Measurements from ENCODE around the gene MORN1.

MORN1 gene

GRCh38 chr1:2425892-2426291, 34.5 kb upstream of the MORN1 start:
- DNase-seq (ENCODE audit: low read depth): no peak

GRCh38 chr1:2422523-2422922, 31.2 kb upstream of the MORN1 start:
- H3K4me3 ChIP-seq (ENCODE audit: low read depth, low read length): no peak overlapping the region
- no peak for DNase-seq (ENCODE audit: low read depth)

More at GRCh38 chr1:2425892-2426291, 34.5 kb upstream of the MORN1 start:
- H3K4me3 ChIP-seq (ENCODE audit: low read depth, low read length): no peak overlapping the region

DNA sequence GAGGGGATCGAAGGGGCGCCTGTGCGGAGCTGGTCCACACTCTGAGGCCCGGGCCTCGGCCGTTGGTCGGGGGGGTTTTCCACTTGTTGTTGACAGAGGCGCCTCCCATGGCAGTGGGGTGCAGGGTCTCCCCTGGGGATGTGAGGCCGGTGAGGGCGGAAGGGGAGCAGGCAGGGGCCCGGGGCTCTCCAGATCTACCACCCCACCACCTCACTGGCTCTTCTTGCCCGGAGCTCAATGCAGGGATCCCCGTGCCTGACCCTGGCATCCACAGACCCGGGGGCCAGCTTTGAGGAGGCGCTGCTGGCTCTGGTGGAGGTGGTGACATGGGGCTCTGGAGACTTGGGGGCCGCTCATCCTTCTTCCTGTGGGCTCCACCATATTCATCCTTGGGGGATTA, 28.1 kb upstream of the MORN1 start:
- no peak for DNase-seq (ENCODE audit: low read depth)
- H3K4me3 ChIP-seq (ENCODE audit: low read depth, low read length): no peak overlapping the region

- no peak for DNase-seq (ENCODE audit: low read depth)
- no peak overlapping the region for H3K4me3 ChIP-seq (ENCODE audit: low read depth, low read length)
These were observed 27.5 kb upstream of the MORN1 start for GRCh38 chr1:2418791-2419320.

- no peak overlapping the region for H3K4me3 ChIP-seq (ENCODE audit: low read depth, low read length)
- DNase-seq (ENCODE audit: low read depth): no peak
These were observed 26.5 kb upstream of the MORN1 start for GRCh38 chr1:2417833-2418225.

- DNase-seq (ENCODE audit: low read depth): no peak
- H3K4me3 ChIP-seq (ENCODE audit: low read depth, low read length): no peak overlapping the region
These were observed 25.9 kb upstream of the MORN1 start for GRCh38 chr1:2417083-2417832.

DNA sequence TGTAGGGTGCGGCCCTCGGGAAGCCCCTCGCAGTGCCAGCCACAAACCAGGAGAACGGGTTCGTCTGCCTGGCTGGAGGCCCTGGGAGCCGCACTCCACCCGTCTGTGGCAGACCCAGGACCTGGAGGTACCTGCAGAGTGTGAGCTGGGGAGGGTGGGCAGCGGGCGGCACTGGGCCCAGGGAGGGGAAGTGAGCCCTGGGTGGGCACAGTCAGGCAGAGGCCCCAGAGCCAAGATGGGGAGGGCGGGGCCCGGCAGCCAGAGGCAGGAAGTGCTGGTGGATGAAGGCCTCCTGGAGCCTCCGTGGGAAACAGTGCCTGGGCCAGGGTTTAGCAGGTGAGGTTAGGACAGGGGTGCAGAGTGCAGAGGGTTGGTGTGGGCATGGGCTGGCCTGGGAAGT, 25.0 kb upstream of the MORN1 start:
- H3K4me3 ChIP-seq (ENCODE audit: low read depth, low read length): no peak overlapping the region
- no peak for DNase-seq (ENCODE audit: low read depth)

GRCh38 chr1:2415801-2416208, 24.5 kb upstream of the MORN1 start:
- no peak for DNase-seq (ENCODE audit: low read depth)
- H3K4me3 ChIP-seq (ENCODE audit: low read depth, low read length): no peak overlapping the region

DNA sequence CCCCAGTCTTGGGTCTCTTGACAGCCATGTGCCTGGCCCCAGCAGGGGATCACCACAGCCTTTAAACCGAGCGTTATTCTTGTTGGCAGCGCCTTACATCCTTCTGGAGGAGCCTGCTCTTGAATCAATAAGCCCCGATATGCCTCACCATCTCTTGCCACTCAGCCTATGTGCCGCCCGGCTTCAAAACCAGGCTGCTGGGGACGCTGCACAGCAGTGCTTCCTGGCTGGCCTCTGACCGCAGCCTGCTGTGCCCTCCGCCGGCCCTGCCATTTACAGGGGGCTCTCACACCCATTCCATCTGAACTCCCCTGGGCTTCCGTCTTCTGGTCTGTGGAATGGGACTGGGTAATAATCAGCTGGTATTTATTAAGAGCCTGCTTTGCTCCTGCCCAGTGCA, 24.0 kb upstream of the MORN1 start:
- DNase-seq (ENCODE audit: low read depth): no peak
- H3K4me3 ChIP-seq (ENCODE audit: low read depth, low read length): no peak overlapping the region

DNA sequence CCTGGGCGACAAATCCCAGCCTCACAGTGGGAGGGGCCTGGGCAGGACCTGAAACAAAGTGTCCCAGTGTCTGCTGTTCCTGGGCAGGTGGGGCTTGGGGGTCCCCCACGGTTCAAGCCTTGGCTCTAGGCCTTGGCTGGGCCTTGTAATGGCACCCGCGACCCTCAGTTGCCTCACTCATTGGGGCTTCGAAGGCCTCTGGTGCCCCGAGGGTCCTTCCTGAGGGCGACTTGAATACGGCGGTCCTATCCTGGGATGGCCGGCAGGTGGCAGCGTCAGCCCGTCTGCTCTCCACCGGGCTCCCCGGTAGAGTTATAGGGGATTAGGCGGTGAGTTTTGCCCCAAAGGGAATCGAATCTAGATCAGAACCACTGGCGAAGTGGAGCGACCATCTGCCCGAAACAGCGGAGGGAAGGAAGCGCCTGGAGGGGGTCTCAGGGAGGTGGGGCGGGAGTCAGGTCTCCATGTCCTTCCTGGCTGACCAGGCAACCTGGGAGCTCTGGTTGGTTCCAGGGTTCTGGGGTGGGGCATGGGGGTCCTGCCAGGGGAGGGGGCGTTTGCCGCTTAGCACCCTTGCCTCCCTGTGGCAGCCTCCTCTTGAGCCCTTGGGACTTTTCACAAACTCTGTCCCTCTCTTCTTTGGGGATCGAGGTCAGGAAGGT, 23.1 kb upstream of the MORN1 start:
- DNase-seq (ENCODE audit: low read depth): no peak
- no peak overlapping the region for H3K4me3 ChIP-seq (ENCODE audit: low read depth, low read length)

GRCh38 chr1:2413495-2414296, 22.3 kb upstream of the MORN1 start:
- peak overlapping the region; percentile 93 for H3K4me3 ChIP-seq (ENCODE audit: low read depth, low read length)
- no peak for DNase-seq (ENCODE audit: low read depth)

GRCh38 chr1:2412773-2413494, 21.6 kb upstream of the MORN1 start:
- no peak for DNase-seq (ENCODE audit: low read depth)
- H3K4me3 ChIP-seq (ENCODE audit: low read depth, low read length): peak overlapping the region; percentile 93

DNA sequence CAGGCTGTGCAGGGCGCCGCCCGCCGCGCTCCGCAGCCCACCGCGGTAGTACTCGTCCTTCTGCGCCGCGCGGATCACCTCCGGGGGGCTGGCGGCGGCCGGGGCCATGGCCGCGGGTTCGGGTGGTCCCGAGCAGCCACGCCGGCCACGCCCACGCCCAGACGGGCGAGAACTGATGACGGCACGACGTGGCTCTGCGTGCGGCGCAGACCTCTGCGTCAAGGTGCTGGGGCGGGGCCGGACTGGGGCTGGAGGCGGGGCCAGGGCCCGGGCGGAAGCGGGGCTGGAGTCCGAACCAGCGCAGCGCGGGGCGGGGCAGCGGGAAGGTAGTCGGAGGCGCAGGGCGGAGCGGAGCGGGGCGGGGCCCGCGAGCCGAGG, 21.0 kb upstream of the MORN1 start, which contains the start of gene PEX10:
PEX10 (minus strand) TSS at position 170 of the 378 bp plus-strand sequence; CDS start at position 108, 62 bp downstream.
- H3K4me3 ChIP-seq (ENCODE audit: low read depth, low read length): peak within 1 kb of the TSS; percentile 93
- peak; percentile 79 for DNase-seq (ENCODE audit: low read depth)

DNA sequence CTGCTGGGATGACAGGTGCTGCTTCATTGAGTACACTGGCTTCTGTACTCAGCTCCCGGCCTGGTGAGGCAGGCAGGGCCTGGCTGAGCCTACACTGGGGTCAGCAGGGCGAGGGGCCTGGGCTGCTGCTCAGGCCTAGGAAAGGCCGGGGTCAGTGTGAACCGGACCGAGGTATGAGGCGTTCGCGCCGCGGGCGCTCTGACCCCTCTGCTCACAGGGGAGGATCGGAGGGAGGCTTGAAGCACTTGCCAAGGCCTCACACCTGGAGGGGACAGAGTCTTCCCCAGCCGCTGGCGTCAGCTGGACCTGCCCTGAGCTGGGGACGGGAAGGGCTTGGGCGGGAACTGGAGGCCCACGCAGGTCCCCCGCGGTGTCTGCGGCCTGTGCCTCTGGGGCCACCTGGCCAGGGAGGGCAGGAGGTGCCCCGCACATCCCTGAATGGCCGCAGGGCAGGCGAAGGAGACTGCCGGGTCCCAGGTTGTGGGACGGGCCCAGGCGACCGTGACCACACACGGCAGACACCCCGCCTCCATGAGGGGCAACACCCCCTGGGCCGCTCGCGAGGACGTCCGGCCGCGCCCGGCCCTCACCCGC, 20.5 kb upstream of the MORN1 start:
- DNase-seq (ENCODE audit: low read depth): no peak
- H3K4me3 ChIP-seq (ENCODE audit: low read depth, low read length): peak overlapping the region; percentile 93

- DNase-seq (ENCODE audit: low read depth): no peak
- H3K4me3 ChIP-seq (ENCODE audit: low read depth, low read length): no peak overlapping the region
These were observed 18.4 kb upstream of the MORN1 start for GRCh38 chr1:2409745-2410144.

DNA sequence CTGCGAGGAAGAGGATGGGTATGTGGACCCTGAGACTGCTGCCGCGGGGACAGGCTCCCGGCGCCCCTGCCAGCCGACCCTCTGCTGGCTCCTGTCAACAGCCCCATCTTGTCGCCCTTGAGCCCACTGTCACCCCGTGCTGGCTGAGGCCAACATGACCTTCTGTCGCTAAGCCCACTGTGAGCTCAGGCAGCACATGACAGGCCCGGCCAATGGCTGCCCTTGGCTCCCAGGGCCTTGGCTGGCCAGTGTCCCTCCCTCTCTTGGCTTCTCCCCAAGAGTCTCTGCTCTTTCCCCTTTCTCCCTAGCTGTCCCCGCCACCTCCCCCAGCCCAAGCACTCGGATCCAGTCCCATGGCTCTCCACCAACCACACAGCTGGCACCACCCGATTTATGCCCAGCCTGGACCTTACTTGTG, 17.5 kb upstream of the MORN1 start:
- no peak overlapping the region for H3K4me3 ChIP-seq (ENCODE audit: low read depth, low read length)
- DNase-seq (ENCODE audit: low read depth): no peak

DNA sequence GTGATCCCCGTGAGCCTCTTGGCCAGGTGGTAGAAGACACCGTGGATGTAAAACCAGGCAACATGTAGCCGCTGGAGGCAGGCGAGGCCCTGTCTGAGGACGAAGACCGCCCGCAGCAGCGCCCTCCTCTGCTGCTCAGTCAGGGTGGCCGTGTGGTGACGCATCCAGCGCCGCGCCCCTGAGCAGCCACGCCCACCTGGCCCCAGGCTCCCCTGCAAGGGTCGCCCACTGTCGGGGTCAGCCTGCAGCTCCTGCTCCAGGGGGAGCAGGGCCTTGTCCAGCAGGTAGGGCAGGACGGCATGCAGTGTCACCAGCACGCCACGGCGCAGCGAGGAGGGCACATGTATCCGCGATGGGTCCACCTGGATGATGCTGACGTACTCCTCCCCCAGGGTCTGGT, 17.1 kb upstream of the MORN1 start:
- no peak overlapping the region for H3K4me3 ChIP-seq (ENCODE audit: low read depth, low read length)
- DNase-seq (ENCODE audit: low read depth): no peak

DNA sequence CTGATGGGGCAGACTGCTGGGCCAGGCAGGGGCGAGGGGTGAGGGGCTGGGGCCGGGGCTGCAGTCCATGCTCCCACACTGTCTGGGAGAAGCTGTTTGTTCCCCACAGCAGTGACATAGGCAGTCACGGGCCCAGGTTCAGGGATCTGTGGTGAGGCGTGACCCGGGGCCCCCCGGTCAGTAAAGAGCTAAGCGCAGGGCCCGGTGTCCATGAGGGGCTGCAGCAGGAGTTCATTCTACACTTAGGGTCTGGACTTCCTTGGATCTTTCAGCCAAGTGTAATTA, 16.6 kb upstream of the MORN1 start:
- no peak overlapping the region for H3K4me3 ChIP-seq (ENCODE audit: low read depth, low read length)
- no peak for DNase-seq (ENCODE audit: low read depth)

All from skeletal muscle cell (primary cell).